Stomach (tissue), 9 donors: ENCODE data around the gene BPIFB3. TPM values are rescaled to one million over a fixed set of nuclear protein-coding genes. Genes with fewer than 3 reads are reported as not detected.
"Not testable (repeated sequence)": the region's sequence is repeated elsewhere in the genome, so short reads cannot be mapped to it uniquely, and the experiment has no call there.

ENCODE experiments used
- DNase-seq, 2 donors: peaks; one replicate each; pipeline versions ENCODE4 v3.0.0 to v3.0.0-alpha.2; 2013 to 2019
- H3K27ac ChIP-seq, 5 donors: fragments of 200-600 bp in 4 of 5; sonication (generic) in 4 of 5; one replicate each; pipeline ENCODE4 v1.5.1; 2013 to 2019; ENCODE audit warnings: mild to moderate bottlenecking in 1 of 5, moderate library complexity in 1 of 5
- H3K27me3 ChIP-seq, 3 donors: fragments of 200-600 bp; sonication (generic); one replicate each; pipeline ENCODE4 v1.5.1; 2017 to 2019; ENCODE audit warnings: mixed run types in 1 of 3
- H3K36me3 ChIP-seq, 4 donors: fragments of 200-600 bp; sonication (generic); 1 replicate in 3 of 4; 2 replicates in 1 of 4; pipeline ENCODE4 v1.5.1; 2016 to 2019
- H3K4me1 ChIP-seq, 4 donors: fragments of 200-600 bp; sonication (generic); one replicate each; pipeline ENCODE4 v1.5.1; 2016 to 2019
- H3K4me3 ChIP-seq, 4 donors: fragments of 200-600 bp; sonication (generic) in 3 of 4; one replicate each; pipeline ENCODE4 v1.5.1; 2016 to 2019; ENCODE audit warnings: mild to moderate bottlenecking in 1 of 4
- H3K9me3 ChIP-seq, 4 donors: fragments of 200-600 bp; sonication (generic); one replicate each; pipeline ENCODE4 v1.5.1; 2016 to 2019
- EP300 ChIP-seq: sonication (generic); formaldehyde crosslinking; IDR thresholded peaks from one replicate; pipeline ENCODE4 v1.6.1; 2017; ENCODE audit warnings: antibody characterized with exemption
- POLR2A ChIP-seq, 4 donors: fragments of 450-650 bp; IDR thresholded peaks; one replicate each; pipeline ENCODE4 v1.6.1; 2016; ENCODE audit warnings: antibody characterized with exemption in 4 of 4, control low read depth in 2 of 4, mild to moderate bottlenecking in 1 of 4, moderate library complexity in 1 of 4
- POLR2AphosphoS5 ChIP-seq, 3 donors: sonication (generic); formaldehyde crosslinking; IDR thresholded peaks; one replicate each; pipeline ENCODE4 v1.6.1; 2016; ENCODE audit warnings: antibody characterized with exemption in 3 of 3
- WGBS, 5 donors: extraction: QIAGEN DNeasy Blood & Tissue Kit in 3 of 5; methylation state at CpG; one replicate each; pipeline versions ENCODE4 v1.1.5 to v1.1.7; 2013 to 2018; 5-methylcytosine and 5-hydroxymethylcytosine counted together
- intact Hi-C: fragments of 100-400 bp; cut with DNase I; formaldehyde crosslinking; loops from one replicate; pipeline ENCODE4 v1.15.1; 2023; ENCODE audit warnings: low total_unique reads
- polyA plus RNA-seq, 3 donors: library from polyadenylated mRNA; stranded (reverse); fragments of 200-250 nt; gene quantifications; one replicate each; pipeline ENCODE4 v1.2.3, GENCODE V29; 2013
- total RNA-seq, 5 donors: library from RNA; depleted of rRNA; stranded (reverse); fragments of >200 nt; gene quantifications; one replicate each; pipeline versions ENCODE4 v1.1.0 to v1.2.3, GENCODE V29; 2014 to 2016
- TF ChIP-seq, protein P1 (sequence below), 7 experiments: fragments of 450-650 bp in 4 of 7; fragments of 200-600 bp in 3 of 7; sonication (generic) in 3 of 7; IDR thresholded peaks; one replicate each; pipeline ENCODE4 v1.5.1; 2016 to 2019; ENCODE audit warnings: antibody characterized with exemption in 7 of 7, control low read depth in 2 of 7, mild to moderate bottlenecking in 1 of 7
- donor health status: healthy with polysubstance abuse.
- donor health status: Bipolar disorder and iron deficiency.
- donor health status: healthy.

The BPIFB3 gene
- total and polyA plus RNA-seq, 8 donors, result not detected

GRCh38 chr20:33120934-33121333 lies 67.2 kb downstream of the BPIFB3 start:
- no peak for TF ChIP-seq POLR2A (IDR thresholded peaks at IDR 0.05)
- TF ChIP-seq, protein P1, sequence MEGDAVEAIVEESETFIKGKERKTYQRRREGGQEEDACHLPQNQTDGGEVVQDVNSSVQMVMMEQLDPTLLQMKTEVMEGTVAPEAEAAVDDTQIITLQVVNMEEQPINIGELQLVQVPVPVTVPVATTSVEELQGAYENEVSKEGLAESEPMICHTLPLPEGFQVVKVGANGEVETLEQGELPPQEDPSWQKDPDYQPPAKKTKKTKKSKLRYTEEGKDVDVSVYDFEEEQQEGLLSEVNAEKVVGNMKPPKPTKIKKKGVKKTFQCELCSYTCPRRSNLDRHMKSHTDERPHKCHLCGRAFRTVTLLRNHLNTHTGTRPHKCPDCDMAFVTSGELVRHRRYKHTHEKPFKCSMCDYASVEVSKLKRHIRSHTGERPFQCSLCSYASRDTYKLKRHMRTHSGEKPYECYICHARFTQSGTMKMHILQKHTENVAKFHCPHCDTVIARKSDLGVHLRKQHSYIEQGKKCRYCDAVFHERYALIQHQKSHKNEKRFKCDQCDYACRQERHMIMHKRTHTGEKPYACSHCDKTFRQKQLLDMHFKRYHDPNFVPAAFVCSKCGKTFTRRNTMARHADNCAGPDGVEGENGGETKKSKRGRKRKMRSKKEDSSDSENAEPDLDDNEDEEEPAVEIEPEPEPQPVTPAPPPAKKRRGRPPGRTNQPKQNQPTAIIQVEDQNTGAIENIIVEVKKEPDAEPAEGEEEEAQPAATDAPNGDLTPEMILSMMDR (IDR thresholded peaks at IDR 0.05), result no peak
- TF ChIP-seq POLR2AphosphoS5 (IDR thresholded peaks at IDR 0.05), result no peak
- no peak for TF ChIP-seq EP300
- WGBS, 5 donors, result 95 to 98% (median 97%) methylated on average over 3 of the region's 3 CpGs
- Histone ChIP-seq H3K27me3 (no peaks in the 10 kb centered on the region), H3K36me3 (no peaks in the 10 kb centered on the region), H3K9me3 (peaks cover 0 to 7% (median 0%) of the 10 kb centered on the region in 4 donors), H3K4me1 (peaks cover 0 to 17% (median 0%) of the 10 kb centered on the region in 4 donors), H3K27ac (no peak overlapping the region), H3K4me3 (no peak overlapping the region)
- intact Hi-C loops, result no loop called here
- no peak for DNase-seq

DNA sequence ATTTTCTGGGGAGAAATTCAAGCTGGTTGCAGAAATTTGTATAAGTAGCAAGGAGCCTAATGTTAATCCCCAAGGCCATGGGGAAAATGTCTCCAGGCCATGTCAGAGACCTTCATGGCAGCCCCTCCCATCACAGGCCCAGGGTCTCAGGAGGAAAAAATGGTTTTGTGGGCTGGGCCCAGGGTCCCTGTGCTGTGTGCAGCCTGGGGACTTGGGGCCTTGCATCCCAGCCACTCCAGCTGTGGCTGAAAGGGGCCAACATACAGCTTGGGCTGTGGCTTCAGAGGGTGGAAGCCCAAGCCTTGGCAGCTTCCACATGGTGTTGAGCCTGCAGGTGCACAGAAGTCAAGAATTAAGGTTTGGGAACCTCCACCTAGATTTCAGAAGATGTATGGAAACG lies 68.6 kb downstream of the BPIFB3 start:
- H3K27ac ChIP-seq, DNase-seq, intact Hi-C loops, H3K9me3 ChIP-seq, H3K4me3 ChIP-seq, H3K36me3 ChIP-seq, H3K27me3 ChIP-seq: not testable (repeated sequence)
- peaks cover 0 to 25% (median 4%) of the 10 kb centered on the region in 4 donors for H3K4me1 ChIP-seq
- 68 to 88% (median 73%) methylated on average over 1 of the region's 1 CpG for WGBS, 5 donors

Other genes with a start within 250 kb of the BPIFB3 start
- 100 to 1,000 TPM in 1 of 5 donors, 10 to 100 TPM in 4; 24.5 to 143 (median 62.2) TPM for gene MAPRE1, start 233.9 kb upstream of the BPIFB3 start, total RNA-seq
- gene MAPRE1, start 233.9 kb upstream of the BPIFB3 start, polyA plus RNA-seq, result 10 to 100 TPM; 26.3 to 57.9 (median 49.7) TPM
- under 1 TPM in 2 of 5 donors, not detected in 3; 0.18 to 0.45 TPM for gene EFCAB8, start 195.0 kb upstream of the BPIFB3 start, total RNA-seq
- gene EFCAB8, start 195.0 kb upstream of the BPIFB3 start, polyA plus RNA-seq, result not detected
- gene SUN5, start 49.5 kb upstream of the BPIFB3 start, total RNA-seq, result not detected
- gene SUN5, start 49.5 kb upstream of the BPIFB3 start, polyA plus RNA-seq, result not detected
- not detected for gene BPIFB2, start 46.2 kb upstream of the BPIFB3 start, total RNA-seq
- gene BPIFB2, start 46.2 kb upstream of the BPIFB3 start, polyA plus RNA-seq, result 1 to 10 TPM in 1 of 3 donors, not detected in 2; 3.3 TPM
- gene BPIFB6, start 22.3 kb upstream of the BPIFB3 start, total RNA-seq, result not detected
- gene BPIFB6, start 22.3 kb upstream of the BPIFB3 start, polyA plus RNA-seq, result not detected
- not detected for gene BPIFB4, start 25.7 kb downstream of the BPIFB3 start, total RNA-seq
- gene BPIFB4, start 25.7 kb downstream of the BPIFB3 start, polyA plus RNA-seq, result not detected
- not detected for gene BPIFA2, start 114.3 kb downstream of the BPIFB3 start, total RNA-seq
- gene BPIFA2, start 114.3 kb downstream of the BPIFB3 start, polyA plus RNA-seq, result not detected
- gene BPIFA3, start 163.4 kb downstream of the BPIFB3 start, total RNA-seq, result not detected
- not detected for gene BPIFA3, start 163.4 kb downstream of the BPIFB3 start, polyA plus RNA-seq
- gene BPIFA1, start 182.1 kb downstream of the BPIFB3 start, total RNA-seq, result under 1 TPM in 1 of 5 donors, not detected in 4; 0.72 TPM
- gene BPIFA1, start 182.1 kb downstream of the BPIFB3 start, polyA plus RNA-seq, result not detected
- gene BPIFB1, start 229.3 kb downstream of the BPIFB3 start, total RNA-seq, result 10 to 100 TPM in 4 of 5 donors, not detected in 1; 20.2 to 58.9 (median 44.5) TPM
- 100 to 1,000 TPM in 1 of 3 donors, 10 to 100 TPM in 1, 1 to 10 TPM in 1; 2.3 to 169 (median 22.7) TPM for gene BPIFB1, start 229.3 kb downstream of the BPIFB3 start, polyA plus RNA-seq